Psoas muscle (tissue), 8 donors: ENCODE data around the gene OR52A5. TPM values are rescaled to one million over a fixed set of nuclear protein-coding genes. Genes with fewer than 3 reads are reported as not detected.
"Not testable (repeated sequence)": the region's sequence is repeated elsewhere in the genome, so short reads cannot be mapped to it uniquely, and the experiment has no call there.

ENCODE experiments used
- ATAC-seq, 4 donors: fragments of 200-7000 bp; cut with Tn5 transposase; one replicate each; pipeline ENCODE4 v1.9.1; 2020; ENCODE audit warnings: moderate library complexity in 3 of 4, mild to moderate bottlenecking in 2 of 4
- DNase-seq, 2 donors: peaks; one replicate each; pipeline ENCODE4 v3.0.0-alpha.2; 2020
- H3K27ac ChIP-seq: fragments of 200-600 bp; one replicate; pipeline ENCODE4 v1.8.0; 2022
- H3K27me3 ChIP-seq, 3 donors: fragments of 200-600 bp in 1 of 3; one replicate each; pipeline versions ENCODE4 v1.6.1 to v1.8.0; 2013 to 2022; ENCODE audit warnings: low read length in 2 of 3, mild to moderate bottlenecking in 2 of 3, moderate library complexity in 1 of 3; ENCODE audit not compliant: insufficient read depth in 3 of 3
- H3K36me3 ChIP-seq, 2 donors: fragments of 200-600 bp in 1 of 2; one replicate each; pipeline versions ENCODE4 v1.6.1 to v1.8.0; 2013 to 2022; ENCODE audit warnings: low read depth in 1 of 2, mild to moderate bottlenecking in 1 of 2, moderate library complexity in 1 of 2; ENCODE audit not compliant: insufficient read depth in 1 of 2
- H3K4me1 ChIP-seq: fragments of 200-600 bp; one replicate; pipeline ENCODE4 v1.8.0; 2022
- H3K4me3 ChIP-seq: fragments of 200-600 bp; one replicate; pipeline ENCODE4 v1.8.0; 2022; ENCODE audit warnings: mild to moderate bottlenecking
- H3K9me3 ChIP-seq: fragments of 200-600 bp; one replicate; pipeline ENCODE4 v1.8.0; 2022
- CTCF ChIP-seq: fragments of 200-600 bp; IDR thresholded peaks from one replicate; pipeline ENCODE4 v1.8.0; 2022; ENCODE audit warnings: antibody characterized with exemption
- WGBS, 3 donors: extraction: QIAGEN DNeasy Blood & Tissue Kit; methylation state at CpG; one replicate each; pipeline versions ENCODE4 v1.1.6 to v1.1.7; 2013; 5-methylcytosine and 5-hydroxymethylcytosine counted together
- intact Hi-C, 2 donors: fragments of 100-400 bp; cut with DNase I; formaldehyde crosslinking; loops; one replicate each; pipeline versions ENCODE4 v1.11.0 to v1.14.2; 2022
- long read RNA-seq, 2 donors: library from polyadenylated mRNA; unstranded; transcript quantifications; one replicate each; pipeline ENCODE4 v2.0.0, GENCODE V29; 2021
- polyA plus RNA-seq, 3 donors: library from polyadenylated mRNA; stranded (reverse); fragments of 200-250 nt; gene quantifications; one replicate each; pipeline ENCODE4 v1.2.3, GENCODE V29; 2013
- total RNA-seq, 4 donors: library from RNA; stranded (reverse); fragmentation: NEBNext Ultra II Directional in 2 of 4; extraction: Animal tissue kit (Norgen Biotek cat#: 25700) in 2 of 4; gene quantifications; one replicate each; pipeline versions ENCODE4 v1.2.1 to v1.2.4, GENCODE V29; 2021 to 2023
- donor health status: healthy with polysubstance abuse.
- donor health status: DM: no; HTN: no; CAD: no; lungs with moderate emphysema.
- donor health status: Bipolar disorder and iron deficiency.
- donor health status: healthy.
- donor health status: DM: yes; HTN: yes; CAD: no.
- donor health status: DM: no; HTN: no; CAD: no.
- donor health status: DM: no; HTN: no; CAD: no.
- donor health status: DM: yes; HTN: yes; CAD: no.

The OR52A5 gene
- total RNA-seq: not detected
- not detected for polyA plus RNA-seq
- long read RNA-seq, donor 1: 0 reads
- long read RNA-seq, donor 2: 0 reads

- DNase-seq: no peak
- Histone ChIP-seq H3K27ac (no peak within 1 kb of the TSS), H3K9me3 (no peaks in the 10 kb centered on the region), H3K27me3 (no peaks in the 10 kb centered on the region), H3K4me1 (no peaks in the 10 kb centered on the region), H3K36me3 (no peaks in the 10 kb centered on the region), H3K4me3 (no peak within 1 kb of the TSS)
- no peak for ATAC-seq
- intact Hi-C loops: no loop called here
- no peak for TF ChIP-seq CTCF
- 81 to 91% (median 82%) methylated on average over 2 of the region's 2 CpGs for WGBS, 3 donors
Measured at GRCh38 chr11:5137996-5138395, at the start of gene OR52A5. OR52A5 (minus strand) TSS chr11:5138356; CDS start chr11:5132642, 5,714 bp downstream.

- WGBS, 3 donors: 78 to 85% (median 79%) methylated on average over 10 of the region's 10 CpGs
Measured at GRCh38 chr11:5178046-5178837, 40.1 kb upstream of the OR52A5 start.

GRCh38 chr11:5174934-5175333 lies 36.8 kb upstream of the OR52A5 start:
- peaks cover 0 to 2% (median 0%) of the 10 kb centered on the region in 3 donors for H3K27me3 ChIP-seq
- H3K4me3 ChIP-seq: no peak overlapping the region
- no peak for TF ChIP-seq CTCF
- H3K4me1 ChIP-seq: no peaks in the 10 kb centered on the region
- WGBS, 3 donors: 90 to 95% (median 92%) methylated on average over 7 of the region's 7 CpGs
- no peak overlapping the region for H3K27ac ChIP-seq
- H3K9me3 ChIP-seq: no peaks in the 10 kb centered on the region
- no peak for ATAC-seq
- H3K36me3 ChIP-seq: no peaks in the 10 kb centered on the region
- intact Hi-C loops: no loop called here
- DNase-seq: no peak

More at GRCh38 chr11:5178046-5178837, 40.1 kb upstream of the OR52A5 start:
- DNase-seq (no peak), ATAC-seq (no peak)
- no peaks in the 10 kb centered on the region for H3K9me3 ChIP-seq
- H3K4me1 ChIP-seq: no peaks in the 10 kb centered on the region
- TF ChIP-seq CTCF: no peak
- H3K27me3 ChIP-seq: peaks cover 0 to 2% (median 0%) of the 10 kb centered on the region in 3 donors
- H3K36me3 ChIP-seq: no peaks in the 10 kb centered on the region
- intact Hi-C loops: no loop called here
- no peak overlapping the region for H3K4me3 ChIP-seq
- H3K27ac ChIP-seq: no peak overlapping the region

GRCh38 chr11:5171856-5172255 lies 33.7 kb upstream of the OR52A5 start:
- Histone ChIP-seq H3K4me3 (no peak overlapping the region), H3K36me3 (no peaks in the 10 kb centered on the region), H3K4me1 (no peaks in the 10 kb centered on the region), H3K9me3 (no peaks in the 10 kb centered on the region), H3K27ac (no peak overlapping the region), H3K27me3 (peaks cover 0 to 2% (median 0%) of the 10 kb centered on the region in 3 donors)
- WGBS, 3 donors: 62 to 71% (median 63%) methylated on average over 2 of the region's 2 CpGs
- TF ChIP-seq CTCF: no peak
- ATAC-seq (no peak), DNase-seq (no peak)
- intact Hi-C loops: no loop called here

- H3K4me1 ChIP-seq, H3K27ac ChIP-seq, H3K4me3 ChIP-seq, ATAC-seq, intact Hi-C loops, H3K9me3 ChIP-seq, H3K36me3 ChIP-seq, DNase-seq, H3K27me3 ChIP-seq: not testable (repeated sequence)
Measured at GRCh38 chr11:5165898-5166297, 27.7 kb upstream of the OR52A5 start.

- H3K27me3 ChIP-seq, H3K4me1 ChIP-seq, intact Hi-C loops, DNase-seq, ATAC-seq, H3K36me3 ChIP-seq, H3K9me3 ChIP-seq, H3K4me3 ChIP-seq, H3K27ac ChIP-seq: not testable (repeated sequence)
- WGBS, 3 donors: 77 to 83% (median 79%) methylated on average over 6 of the region's 6 CpGs
Measured at GRCh38 chr11:5164807-5165206, 26.7 kb upstream of the OR52A5 start.

- H3K4me1 ChIP-seq, H3K27me3 ChIP-seq, intact Hi-C loops, H3K9me3 ChIP-seq, DNase-seq, ATAC-seq, H3K27ac ChIP-seq, H3K36me3 ChIP-seq, H3K4me3 ChIP-seq: not testable (repeated sequence)
- WGBS, 3 donors: no CpG with 5 or more reads among the region's 1 CpG
Measured at GRCh38 chr11:5161045-5161444, 22.9 kb upstream of the OR52A5 start.

- H3K4me1 ChIP-seq, DNase-seq, H3K36me3 ChIP-seq, H3K27me3 ChIP-seq, H3K9me3 ChIP-seq, H3K27ac ChIP-seq, intact Hi-C loops, H3K4me3 ChIP-seq, ATAC-seq: not testable (repeated sequence)
- 71 to 81% (median 73%) methylated on average over 4 of the region's 4 CpGs for WGBS, 3 donors
Measured at GRCh38 chr11:5160217-5160616, 22.1 kb upstream of the OR52A5 start.
